BE2C (cell line): ENCODE data around the gene NRF1.

ENCODE experiments used
- DNase-seq: peaks from one replicate; pipeline ENCODE4 v3.0.0-alpha.2; 2020
- H3K27me3 ChIP-seq: fragments of 250-450 bp; sonication (Bioruptor Pico); 2 replicates; pipeline ENCODE4 v1.5.1; 2020; ENCODE audit warnings: mild to moderate bottlenecking
- H3K36me3 ChIP-seq: fragments of 250-450 bp; sonication (Bioruptor Pico); 2 replicates; pipeline ENCODE4 v1.5.1; 2020; ENCODE audit warnings: mild to moderate bottlenecking
- H3K4me1 ChIP-seq: fragments of 250-450 bp; sonication (Bioruptor Pico); 2 replicates; pipeline ENCODE4 v1.5.1; 2020
- H3K4me3 ChIP-seq: 2 replicates; pipeline ENCODE4 v1.5.1; 2011; ENCODE audit warnings: low read depth, low read length
- H3K9me3 ChIP-seq: fragments of 250-450 bp; sonication (Bioruptor Pico); 2 replicates; pipeline ENCODE4 v1.5.1; 2020
- CTCF ChIP-seq: IDR thresholded peaks from 2 replicates; pipeline ENCODE4 v1.5.1; 2012; ENCODE audit warnings: mild to moderate bottlenecking, low read depth, low read length

NRF1 gene

DNA sequence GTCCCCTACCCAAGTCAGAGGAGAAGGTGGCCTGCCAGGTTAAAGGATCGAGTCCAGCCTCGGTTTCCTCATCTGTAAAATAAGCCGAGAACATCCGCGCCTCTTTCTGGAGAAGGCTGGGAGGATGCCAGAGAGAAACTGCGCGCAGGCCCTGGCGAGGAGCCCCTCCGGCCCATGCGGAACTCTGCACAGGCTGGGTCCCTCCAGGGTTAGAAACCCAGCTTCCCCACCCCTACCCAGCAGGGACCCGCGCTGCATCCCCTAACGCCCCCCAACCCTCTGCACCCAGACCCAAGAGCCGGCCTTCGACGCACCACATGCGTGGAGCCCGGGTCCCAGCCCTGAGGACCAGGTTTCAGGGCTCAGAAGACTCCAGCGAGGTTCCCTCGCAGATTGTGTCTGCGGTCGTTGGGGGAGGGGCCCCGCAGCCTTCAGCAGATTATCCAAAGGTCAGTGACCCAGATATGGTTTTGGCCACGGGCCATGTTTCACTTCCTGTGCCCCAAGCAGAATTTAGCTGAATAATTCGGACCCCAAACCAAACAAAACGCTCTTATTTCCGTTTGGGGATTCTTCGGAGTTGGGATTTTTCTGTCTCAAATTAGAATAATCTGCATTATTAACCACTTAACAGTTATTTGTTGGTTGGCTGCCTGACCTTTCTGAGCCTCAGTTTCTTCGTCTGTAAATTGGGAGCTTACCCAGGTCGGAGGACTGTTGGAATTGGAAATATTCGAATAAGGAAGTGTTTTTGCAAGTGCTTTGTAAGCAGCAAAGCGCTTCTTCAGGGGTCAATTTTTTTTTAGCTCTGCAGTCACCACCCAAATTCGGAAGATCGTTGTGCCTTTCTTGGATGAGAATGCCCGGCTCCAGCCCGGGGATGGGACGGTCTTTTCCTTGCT is 173.5 kb downstream of the NRF1 start:
- TF ChIP-seq CTCF = no peak
- no peaks in the 10 kb centered on the region for H3K36me3 ChIP-seq
- H3K9me3 ChIP-seq = no peaks in the 10 kb centered on the region
- DNase-seq = no peak
- H3K27me3 ChIP-seq = peaks cover 67% of the 10 kb centered on the region
- H3K4me1 ChIP-seq = no peaks in the 10 kb centered on the region; the same call in 1 of the 2 replicates
- H3K4me3 ChIP-seq = no peak overlapping the region

DNA sequence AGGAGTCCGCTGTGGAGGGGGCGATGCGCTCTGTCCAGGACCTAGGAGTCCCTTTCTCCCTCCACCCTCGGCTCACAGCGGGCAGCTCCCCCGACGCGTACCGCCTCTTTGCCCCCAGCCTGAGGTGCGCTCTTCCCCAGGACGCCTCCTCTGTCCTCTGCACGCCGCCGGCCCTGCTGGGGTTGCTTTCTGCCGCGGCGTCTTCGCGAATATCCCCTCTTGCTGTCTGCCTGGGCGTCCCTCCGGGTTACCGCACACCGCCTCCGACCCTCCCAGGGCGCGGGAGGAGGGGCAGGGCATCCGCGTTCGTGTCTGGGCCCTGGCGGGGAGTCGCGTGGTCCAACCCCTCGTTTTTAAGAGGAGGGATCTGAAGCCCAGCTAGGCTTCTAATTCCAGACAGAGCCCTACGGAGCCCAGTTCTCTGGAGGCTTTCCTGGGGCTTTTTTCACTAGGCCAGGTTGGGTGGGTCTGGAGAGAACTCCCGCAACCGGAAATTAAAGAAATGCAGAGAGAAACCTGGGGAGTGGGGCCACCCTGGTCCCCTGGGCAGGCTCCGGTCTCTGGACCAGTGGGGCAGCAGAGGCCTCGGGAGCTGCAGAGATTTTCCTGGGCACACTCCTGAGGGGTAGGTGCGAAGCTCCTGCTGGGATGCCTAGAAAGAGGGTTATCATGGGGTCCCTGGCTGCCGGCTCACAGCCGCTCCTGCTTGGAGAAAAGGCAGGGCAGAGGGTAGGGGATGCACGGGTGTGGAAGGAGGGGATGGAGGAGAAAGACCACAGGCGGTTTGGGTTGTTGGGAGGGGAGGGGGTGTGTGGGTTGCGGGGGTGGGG is 174.4 kb downstream of the NRF1 start:
- H3K27me3 ChIP-seq = peaks cover 58% of the 10 kb centered on the region
- no peak for TF ChIP-seq CTCF
- no peak overlapping the region for H3K4me3 ChIP-seq
- no peak for DNase-seq
- H3K9me3 ChIP-seq = no peaks in the 10 kb centered on the region
- no peaks in the 10 kb centered on the region for H3K36me3 ChIP-seq
- H3K4me1 ChIP-seq = no peaks in the 10 kb centered on the region; the same call in 1 of the 2 replicates

DNA sequence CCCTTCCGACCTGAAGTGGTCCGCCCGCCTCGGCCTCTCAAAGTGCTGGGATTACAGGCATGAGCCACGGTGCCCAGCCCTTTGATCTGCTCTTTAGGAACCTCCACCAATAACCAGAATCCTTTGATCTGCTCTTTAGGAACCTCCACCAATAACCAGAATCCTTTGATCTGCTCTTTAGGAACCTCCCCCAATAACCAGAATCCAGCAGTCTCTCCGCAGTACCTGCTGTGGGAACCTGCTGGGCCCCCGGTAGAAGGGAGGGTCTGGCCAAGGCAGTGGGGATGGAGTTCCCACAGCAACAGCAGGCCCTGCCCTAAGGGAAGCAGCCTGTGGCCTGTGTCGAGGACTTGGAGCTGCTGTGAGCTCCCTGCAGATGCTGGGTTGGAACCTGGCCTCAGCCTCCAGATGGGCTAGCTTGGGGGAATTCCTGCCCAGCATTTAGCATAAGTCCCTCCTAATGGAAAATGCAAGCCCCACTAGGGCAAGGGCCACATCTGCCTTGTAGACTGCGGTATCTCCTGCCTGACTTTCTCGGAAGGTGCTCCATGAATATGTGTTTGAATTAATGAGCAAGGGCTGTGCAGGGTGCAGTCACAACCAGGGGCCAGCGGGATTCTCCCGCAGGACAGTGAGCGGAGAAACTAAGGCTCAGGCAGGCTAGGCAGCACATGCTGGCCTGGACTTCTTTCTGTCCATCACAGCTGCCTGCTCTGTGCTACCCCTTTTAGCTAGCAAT is 175.5 kb downstream of the NRF1 start:
- Histone ChIP-seq H3K9me3 (no peaks in the 10 kb centered on the region), H3K36me3 (no peaks in the 10 kb centered on the region), H3K4me1 (no peaks in the 10 kb centered on the region), H3K4me3 (no peak overlapping the region), H3K27me3 (peaks cover 47% of the 10 kb centered on the region)
- no peak for DNase-seq
- no peak for TF ChIP-seq CTCF

DNA sequence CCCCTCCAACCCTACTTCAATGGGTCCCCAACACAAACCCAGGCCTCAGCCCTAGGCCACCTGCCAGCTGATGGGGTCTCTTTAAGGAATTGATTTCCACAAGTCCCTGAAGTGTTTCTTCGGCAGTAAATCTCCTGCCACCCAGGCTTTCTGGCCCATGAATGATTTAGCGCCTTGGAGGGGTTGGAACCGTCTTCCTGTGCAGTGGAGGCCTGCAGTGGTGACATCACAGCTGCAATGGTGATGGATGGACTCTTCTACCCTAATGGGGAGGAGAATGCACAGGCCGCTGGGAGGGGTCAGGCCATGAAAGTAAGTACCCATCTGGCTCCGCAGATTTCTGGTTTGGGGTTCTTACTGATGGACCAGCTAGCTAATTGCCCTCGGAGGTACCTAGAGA is 177.5 kb downstream of the NRF1 start:
- peaks cover 28% of the 10 kb centered on the region for H3K27me3 ChIP-seq
- H3K4me3 ChIP-seq = no peak overlapping the region
- H3K9me3 ChIP-seq = no peaks in the 10 kb centered on the region
- no peaks in the 10 kb centered on the region for H3K36me3 ChIP-seq
- no peak for DNase-seq
- H3K4me1 ChIP-seq = no peaks in the 10 kb centered on the region
- no peak for TF ChIP-seq CTCF

DNA sequence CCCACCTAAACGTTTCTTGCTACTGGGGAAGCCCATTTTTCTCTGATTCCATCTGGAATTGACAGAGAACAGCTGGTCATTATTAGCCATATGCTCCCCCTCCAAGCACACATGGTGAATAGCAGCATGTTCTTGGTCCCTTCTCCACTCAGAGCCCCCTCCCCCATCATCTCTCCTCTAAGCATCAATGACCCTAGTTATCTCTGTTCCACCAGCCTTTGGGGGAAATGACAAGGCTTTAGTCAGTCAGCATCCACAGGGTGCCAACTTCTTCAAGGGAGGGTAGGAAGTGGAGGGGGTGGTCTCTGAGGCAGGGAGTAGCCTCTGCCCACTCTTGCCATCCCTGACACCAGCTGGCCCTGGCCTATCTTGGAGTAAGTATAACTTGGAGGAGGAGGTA is 178.1 kb downstream of the NRF1 start:
- no peaks in the 10 kb centered on the region for H3K9me3 ChIP-seq
- no peak overlapping the region for H3K4me3 ChIP-seq
- DNase-seq = no peak
- peaks cover 22% of the 10 kb centered on the region for H3K27me3 ChIP-seq
- no peaks in the 10 kb centered on the region for H3K4me1 ChIP-seq
- TF ChIP-seq CTCF = no peak
- no peaks in the 10 kb centered on the region for H3K36me3 ChIP-seq
